Measurements from ENCODE around the gene IQSEC2. TPM values are rescaled to one million over a fixed set of nuclear protein-coding genes. Genes with fewer than 3 reads are reported as not detected.

Gene IQSEC2
- total RNA-seq, 1 experiment from 2014 or later: 20.7 TPM

DNA sequence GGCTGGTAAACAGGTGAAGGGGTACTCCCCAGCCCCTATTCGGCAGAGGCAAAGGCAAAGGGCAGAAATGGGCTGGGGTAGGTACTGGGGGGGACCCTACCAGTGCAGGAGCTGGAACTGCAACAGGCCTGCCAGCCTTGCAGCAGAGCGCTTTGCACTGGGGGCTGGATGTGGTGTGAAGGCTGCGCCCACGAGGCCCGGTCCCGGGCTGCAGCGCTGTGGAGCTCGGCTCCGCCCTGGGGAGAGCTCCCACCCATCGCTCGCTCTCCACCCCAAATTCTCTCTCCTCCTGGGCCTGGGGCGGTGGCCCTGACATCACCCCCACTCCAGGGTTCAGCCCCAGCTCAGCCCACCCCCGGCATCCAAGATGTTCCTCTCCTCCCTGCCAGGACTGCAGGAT, 24.2 kb downstream of the IQSEC2 start:
- RAD21 ChIA-PET (ENCODE audit: low non-redundant PET in 1 of 2, low total read pairs in 2 of 2, uncharacterized antibody in 2 of 2, unreplicated experiment in 2 of 2): no interaction called here

More for the DNA sequence above, 24.2 kb downstream of the IQSEC2 start:
- Histone ChIP-seq H3K79me2 (ENCODE audit: insufficient read depth, low read length) (no peaks in the 10 kb centered on the region), H3K4me3 (replicated peaks in 1 of 2; ENCODE audit: low read depth in 1 of 2, low read length in 2 of 2) (no peak overlapping the region), H3K27ac (ENCODE audit: low read depth, low read length) (no peak overlapping the region), H4K20me1 (ENCODE audit: insufficient read depth) (no peaks in the 10 kb centered on the region), H3K27me3 (ENCODE audit: insufficient read depth, low read length) (no peaks in the 10 kb centered on the region), H2AFZ (ENCODE audit: low read depth, low read length, poor library complexity, severe bottlenecking) (no peak overlapping the region), H3K4me2 (ENCODE audit: low read length) (no peak overlapping the region), H3K9ac (ENCODE audit: low read length) (no peak overlapping the region), H3K4me1 (ENCODE audit: control insufficient read depth in 1 of 2, insufficient read depth in 2 of 2, low read length in 2 of 2) (no peaks in the 10 kb centered on the region), H3K36me3 (ENCODE audit: control insufficient read depth in 1 of 2, insufficient read depth in 2 of 2, low read length in 2 of 2) (no peaks in the 10 kb centered on the region), H3K9me2 (ENCODE audit: insufficient read depth) (no peaks in the 10 kb centered on the region), H3K9me3 (ENCODE audit: control insufficient read depth in 1 of 2, insufficient read depth in 1 of 2, low read depth in 1 of 2, low read length in 2 of 2) (no peaks in the 10 kb centered on the region)
- intact Hi-C loops (cut with micrococcal nuclease): no loop called here
- ChIA-PET CTCF (no interaction called here), POLR2A (no interaction called here)
- TF ChIP-seq TCF7L2 (IDR thresholded peaks at IDR 0.05; ENCODE audit: borderline replicate concordance, extremely low read depth, insufficient read depth, insufficient read length) (no peak), MAX (IDR thresholded peaks at IDR 0.05) (no peak), CEBPB (IDR thresholded peaks at IDR 0.05; ENCODE audit: low read depth) (no peak), CTCF (IDR thresholded peaks at IDR 0.05 in 2 of 3, conservative IDR thresholded peaks at IDR 0.05 in 1 of 3; ENCODE audit: borderline replicate concordance in 1 of 3, insufficient read depth in 1 of 3, low read depth in 2 of 3, low read length in 2 of 3) (no peak), POLR2AphosphoS5 (IDR thresholded peaks at IDR 0.05; ENCODE audit: low read depth, low read length) (no peak), CBX3 (IDR thresholded peaks at IDR 0.05; ENCODE audit: low read depth) (no peak), SRF (IDR thresholded peaks at IDR 0.05; ENCODE audit: low read depth) (no peak), EGR1 (IDR thresholded peaks at IDR 0.05; ENCODE audit: low read depth) (no peak), POLR2A (IDR thresholded peaks at IDR 0.05; ENCODE audit: borderline replicate concordance, extremely low read depth, insufficient read depth, insufficient read length) (no peak), EZH2phosphoT487 (IDR thresholded peaks at IDR 0.05; ENCODE audit: borderline replicate concordance) (no peak)
- no peak for DNase-seq (ENCODE audit: low read depth, low spot score)
- BruUV-seq (replicated peaks): no TSS peak
- ATAC-seq: no peak

All from HCT116 (cell line).